Skin epidermis (tissue), 12 donors: ENCODE results near the gene ZNF330.
A peak's percentile ranks its signal among the peaks of the same experiment; 100 is the strongest.
"Not testable (repeated sequence)": the region's sequence is repeated elsewhere in the genome, so short reads cannot be mapped to it uniquely, and the experiment has no call there.

Source experiments
- H3K27ac ChIP-seq, 21 experiments: fragments of 200-600 bp; sonication (generic) in 11 of 21; one replicate each; pipeline ENCODE4 v1.5.0; 2020; ENCODE audit warnings: mild to moderate bottlenecking in 3 of 21, inconsistent platforms in 2 of 21, moderate library complexity in 2 of 21
- H3K4me3 ChIP-seq, 7 experiments: fragments of 200-600 bp; sonication (generic) in 2 of 7; one replicate each; pipeline ENCODE4 v1.5.0; 2020; ENCODE audit warnings: inconsistent platforms in 2 of 7, mild to moderate bottlenecking in 2 of 7, moderate library complexity in 1 of 7

ZNF330 gene

DNA sequence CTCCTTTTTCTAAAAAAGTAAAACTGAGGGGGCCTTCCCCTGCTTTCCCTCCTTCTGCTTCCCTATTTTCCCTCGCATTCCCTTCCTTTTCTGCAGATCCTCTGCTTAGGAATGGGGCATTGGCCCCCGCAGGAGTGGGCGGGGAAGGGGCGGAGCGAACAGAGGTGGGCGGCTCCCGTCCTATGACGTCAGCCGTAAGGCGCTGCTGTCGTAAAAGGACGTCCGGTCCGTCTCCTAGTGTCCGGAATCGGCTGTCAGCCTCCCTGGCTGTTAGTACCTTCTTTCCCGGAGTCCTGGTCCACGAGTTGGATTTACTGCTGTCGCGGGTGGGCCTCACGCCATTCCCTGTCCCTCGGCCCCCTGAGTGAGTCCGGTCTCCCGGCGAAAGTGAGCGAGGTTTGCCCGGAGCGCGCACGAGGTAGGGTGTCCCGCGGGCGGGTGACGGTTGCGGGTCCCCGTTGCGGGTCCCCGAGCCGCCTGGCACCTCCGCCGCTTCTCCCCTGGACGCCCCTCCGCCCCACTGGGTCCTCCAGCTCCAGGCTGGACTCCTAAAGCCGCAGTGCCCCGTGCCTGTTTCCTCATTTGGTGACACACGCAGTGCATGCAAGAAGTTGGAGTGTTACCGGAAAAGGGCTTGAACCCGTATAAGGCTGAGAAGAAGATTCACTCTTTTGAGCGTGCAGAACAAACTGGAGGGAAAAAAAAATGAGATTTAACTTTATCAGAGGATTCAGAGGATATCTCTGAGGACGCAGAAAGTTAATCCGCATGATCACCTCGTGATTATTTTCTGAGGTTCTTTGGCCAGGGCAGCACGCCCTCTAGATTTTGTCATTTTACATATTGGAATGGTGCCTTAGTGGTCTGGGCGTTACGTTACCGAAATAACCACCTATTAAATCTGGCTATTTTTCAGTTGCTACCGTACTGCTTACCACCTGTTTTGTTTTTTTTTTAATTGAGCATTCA is at the start of gene ZNF330:
ZNF330 (plus strand) TSS at position 205 of the 969 bp plus-strand sequence. CDS start 1,477 bp downstream, outside the sequence.
- peak within 1 kb of the TSS; percentile 69 to 100 (median 96) for H3K27ac ChIP-seq
- peak within 1 kb of the TSS; percentile 83 to 99 (median 95) for H3K4me3 ChIP-seq

DNA sequence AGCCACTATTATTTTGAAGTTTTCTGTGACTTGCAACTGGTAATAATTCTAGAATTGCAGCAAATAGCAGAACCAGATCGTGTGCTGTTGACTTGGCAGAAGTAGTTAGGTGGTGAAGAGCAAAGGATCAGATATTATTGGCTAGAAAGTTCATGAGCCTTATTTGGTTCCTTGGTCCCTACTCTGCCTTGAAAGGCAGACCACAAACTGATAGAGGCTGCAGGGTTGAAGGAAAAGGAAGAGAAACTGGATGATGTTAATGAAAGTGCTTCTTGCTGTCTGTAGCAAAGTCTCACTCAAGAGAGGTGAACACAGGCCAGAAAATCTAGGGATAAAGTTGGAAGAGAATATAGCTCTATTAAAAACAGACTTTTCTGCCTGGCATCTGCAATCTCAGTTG is 46.2 kb upstream of the ZNF330 start:
- Histone ChIP-seq H3K4me3 (no peak overlapping the region), H3K27ac (no peak overlapping the region)

DNA sequence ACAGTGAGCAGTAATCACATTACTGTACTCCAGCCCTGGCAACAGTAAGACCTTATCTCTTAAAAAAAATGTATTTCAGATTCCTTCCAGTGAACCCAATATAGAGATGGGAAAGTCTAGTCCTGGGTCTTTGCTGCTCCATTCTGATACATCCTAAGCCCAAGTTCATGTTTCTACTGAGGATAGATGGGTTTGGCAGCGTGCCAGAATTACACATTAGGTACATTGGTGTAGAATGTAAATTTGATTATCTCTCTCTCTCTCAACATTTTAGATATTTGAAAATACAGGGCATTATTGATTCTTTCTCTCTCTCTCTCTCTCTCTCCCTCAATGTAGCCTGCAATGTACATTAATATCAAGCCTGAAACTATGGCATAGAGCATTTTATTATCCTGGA is 43.5 kb upstream of the ZNF330 start:
- no peak overlapping the region for H3K27ac ChIP-seq
- H3K4me3 ChIP-seq = no peak overlapping the region

DNA sequence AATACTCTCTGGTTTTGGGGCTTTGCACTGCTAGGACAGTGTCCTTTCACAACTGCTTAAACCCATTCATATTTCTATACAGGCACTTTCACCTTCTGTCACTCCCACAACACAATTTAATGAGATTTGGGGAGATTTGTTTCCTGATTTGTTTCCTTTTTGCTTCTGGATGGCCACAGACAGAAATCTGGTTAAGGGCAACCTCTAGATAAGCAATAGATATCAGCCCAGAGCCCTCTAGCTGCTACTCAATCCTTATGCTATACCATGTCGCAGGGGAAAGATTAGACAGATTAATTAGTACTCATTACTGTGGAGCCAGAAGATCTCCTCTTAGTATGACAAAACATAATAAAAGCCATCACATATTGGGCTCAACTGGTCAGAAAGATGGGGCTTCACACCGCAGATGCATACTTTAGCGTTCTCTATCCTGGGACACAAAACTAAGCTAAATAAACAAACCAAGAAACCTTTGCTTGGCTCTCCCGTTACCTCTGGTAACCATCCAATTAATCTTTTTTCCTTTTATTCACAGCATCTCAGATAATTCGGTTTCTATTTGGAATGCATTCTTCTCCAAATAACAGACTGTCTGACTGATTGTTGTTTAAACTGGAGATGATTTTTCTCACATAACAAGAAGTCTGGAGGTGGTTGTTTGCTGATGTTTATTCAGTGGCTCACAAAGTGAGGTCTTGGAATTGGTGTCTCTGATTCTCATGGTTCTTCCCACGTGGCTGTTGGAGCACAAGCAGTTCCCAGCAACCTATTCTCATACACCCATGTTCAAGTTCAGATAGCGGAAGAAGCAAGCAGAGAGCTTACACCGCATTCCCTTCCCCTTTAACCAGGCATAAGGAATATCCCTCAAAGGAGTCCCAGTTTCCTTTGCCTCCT is 41.0 kb upstream of the ZNF330 start:
- no peak overlapping the region for H3K27ac ChIP-seq
- H3K4me3 ChIP-seq = no peak overlapping the region

DNA sequence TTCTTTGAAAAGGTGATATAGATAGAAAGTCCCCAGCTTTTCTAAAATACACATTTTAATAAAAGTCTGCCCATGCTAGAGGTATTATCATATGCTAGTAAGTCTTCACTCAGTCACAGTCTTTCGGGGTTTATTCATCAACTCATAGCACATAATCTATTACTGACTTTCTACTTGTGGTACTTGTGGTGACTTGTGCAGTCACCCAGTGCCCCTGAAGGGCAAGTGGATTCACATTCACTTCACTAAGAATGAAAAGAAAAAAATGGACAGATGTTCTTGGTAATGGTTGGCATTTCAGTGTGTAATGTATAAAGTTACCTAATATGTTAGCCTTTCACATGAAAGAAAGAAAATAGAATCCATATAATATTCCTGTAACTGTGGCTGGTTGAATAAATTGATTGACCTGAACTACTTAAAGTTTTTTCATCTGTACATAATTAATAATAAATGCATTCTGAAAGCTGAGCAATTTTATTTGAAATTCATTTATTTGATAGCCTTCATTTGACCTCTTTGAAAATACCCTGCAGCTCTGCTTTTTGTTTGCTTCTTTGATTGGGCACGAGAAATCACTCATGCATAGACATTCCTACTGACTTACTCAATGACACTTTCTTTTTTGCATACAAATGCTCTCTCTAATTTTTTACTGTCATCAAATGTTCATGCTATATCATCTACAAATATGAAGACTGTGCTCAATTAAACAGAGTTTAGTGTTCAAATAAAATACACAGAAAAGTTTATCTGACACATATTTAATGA is 39.5 kb upstream of the ZNF330 start:
- H3K27ac ChIP-seq = no peak overlapping the region
- H3K4me3 ChIP-seq = no peak overlapping the region

DNA sequence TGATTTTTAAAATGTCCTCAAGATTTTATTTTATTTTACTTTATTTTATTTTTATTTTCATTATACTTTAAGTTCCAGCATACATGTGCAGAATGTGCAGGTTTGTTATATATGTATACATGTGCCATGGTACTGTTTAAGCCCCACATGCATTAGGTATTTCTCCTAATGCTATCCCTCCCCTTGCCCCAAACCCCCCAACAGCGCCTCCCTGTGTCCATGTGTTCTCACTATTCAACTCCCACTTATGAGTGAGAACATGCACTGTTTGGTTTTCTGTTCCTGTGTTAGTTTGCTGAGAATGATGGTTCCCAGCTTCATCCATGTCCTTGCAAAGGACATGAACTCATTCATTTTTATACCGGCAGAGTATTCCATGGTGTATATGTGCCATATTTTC is 37.2 kb upstream of the ZNF330 start:
- not testable (repeated sequence) for H3K4me3 ChIP-seq, H3K27ac ChIP-seq

DNA sequence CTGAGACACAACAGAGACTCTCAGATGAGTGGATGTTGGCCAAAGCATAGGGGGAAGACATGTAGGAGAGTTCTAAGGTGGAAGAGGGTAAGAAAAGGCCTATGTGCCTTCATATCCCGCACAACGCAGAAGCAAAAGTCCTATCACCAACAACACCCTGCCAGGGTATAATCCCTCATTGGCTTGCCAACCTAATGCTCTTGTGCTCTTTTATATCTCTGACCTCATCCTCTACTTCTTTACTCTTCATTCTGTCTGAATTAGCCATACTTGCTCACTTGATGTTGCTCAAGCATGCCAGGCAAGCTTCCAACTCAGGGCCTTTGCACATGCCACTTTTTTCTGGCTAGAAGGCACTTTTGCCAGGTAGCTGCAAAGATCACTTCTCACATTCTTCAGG is 28.1 kb upstream of the ZNF330 start:
- Histone ChIP-seq H3K4me3 (no peak overlapping the region), H3K27ac (no peak overlapping the region)

DNA sequence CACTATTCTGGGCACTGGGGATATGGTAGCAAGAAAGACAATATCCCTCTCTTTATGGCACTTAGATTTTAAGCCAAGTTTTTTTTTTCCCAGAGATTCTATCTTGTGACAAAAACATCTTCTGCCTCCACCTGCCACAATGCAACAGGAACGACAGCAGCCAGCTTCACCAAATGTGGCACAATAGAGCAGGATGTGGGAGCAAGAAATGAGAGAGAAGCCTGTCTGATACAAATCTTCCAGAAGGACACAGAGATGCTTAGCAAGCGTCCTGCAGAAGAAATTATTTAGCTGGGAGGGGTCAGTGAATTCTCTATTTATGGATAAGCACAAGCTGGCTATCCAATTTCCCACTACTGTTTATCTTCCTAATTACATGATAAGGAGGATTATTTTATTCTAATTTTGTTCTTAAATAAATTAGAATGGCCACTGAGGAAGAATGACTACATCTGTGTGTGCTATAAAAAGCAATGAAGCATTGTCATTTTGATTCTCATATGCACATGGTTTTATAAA is 27.1 kb upstream of the ZNF330 start:
- no peak overlapping the region for H3K27ac ChIP-seq

DNA sequence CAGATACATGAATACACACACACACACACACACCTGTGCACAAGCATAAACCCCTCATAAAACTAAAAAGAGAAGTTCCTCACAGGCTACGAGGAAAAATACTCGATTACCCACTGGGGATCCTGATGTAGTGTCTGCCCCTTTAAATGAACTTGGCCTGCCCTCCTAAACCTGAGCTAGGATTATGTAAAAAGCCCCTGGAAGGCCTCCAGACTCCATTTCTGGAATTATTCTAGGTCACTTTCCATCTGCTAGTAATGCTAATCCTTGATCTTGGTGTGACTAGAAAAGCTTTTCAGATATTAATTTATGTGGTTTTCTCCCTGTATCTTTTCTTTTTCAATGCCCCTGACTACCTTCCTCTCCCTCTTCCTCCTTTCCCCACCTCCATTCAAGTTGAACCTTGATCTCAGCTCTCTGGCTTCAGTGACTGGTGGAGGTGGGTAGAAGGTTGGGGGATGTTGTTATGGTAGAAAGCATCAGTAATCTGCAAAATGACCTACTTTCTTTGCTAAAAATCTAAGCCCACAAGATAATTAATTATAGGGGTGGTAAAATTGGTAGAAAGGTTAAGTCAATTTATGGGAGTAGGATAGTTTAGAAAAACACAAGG is 25.5 kb upstream of the ZNF330 start:
- Histone ChIP-seq H3K27ac (no peak overlapping the region), H3K4me3 (no peak overlapping the region)

More for the DNA sequence above, 27.1 kb upstream of the ZNF330 start:
- H3K4me3 ChIP-seq = no peak overlapping the region

DNA sequence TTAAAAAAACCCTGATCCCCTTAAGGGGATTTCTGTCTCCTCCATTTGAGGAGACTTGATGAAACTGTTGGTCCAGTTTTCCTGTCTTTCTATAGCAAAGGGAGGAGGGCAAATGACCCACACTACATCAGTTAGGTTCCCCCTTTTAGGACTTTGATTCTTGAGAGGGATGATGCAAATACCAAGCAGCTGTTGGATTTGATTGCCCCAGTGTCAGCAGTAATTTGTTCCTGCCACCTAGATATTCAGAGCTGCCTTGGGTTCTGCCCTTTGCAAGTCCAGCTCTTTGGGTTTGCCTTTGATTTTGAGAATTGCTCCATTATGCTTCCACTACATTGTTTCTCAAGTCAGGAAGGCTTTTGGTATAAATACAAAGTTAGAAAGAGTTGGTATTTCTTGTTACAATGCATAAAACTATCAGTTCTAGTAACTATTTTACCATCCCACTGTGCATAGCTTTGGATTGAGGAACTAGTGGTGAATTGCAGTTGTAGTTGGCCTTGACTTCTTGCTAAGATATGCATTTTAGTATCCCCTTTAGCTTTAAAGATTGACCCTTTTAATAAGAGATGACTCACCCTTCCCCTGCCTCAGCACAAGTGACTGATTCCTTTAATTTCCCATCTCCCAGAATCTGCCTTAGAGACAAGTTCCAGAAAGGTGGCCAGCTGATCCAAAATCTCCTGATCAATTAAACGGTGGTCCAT is 24.3 kb upstream of the ZNF330 start:
- Histone ChIP-seq H3K4me3 (no peak overlapping the region), H3K27ac (no peak overlapping the region)

DNA sequence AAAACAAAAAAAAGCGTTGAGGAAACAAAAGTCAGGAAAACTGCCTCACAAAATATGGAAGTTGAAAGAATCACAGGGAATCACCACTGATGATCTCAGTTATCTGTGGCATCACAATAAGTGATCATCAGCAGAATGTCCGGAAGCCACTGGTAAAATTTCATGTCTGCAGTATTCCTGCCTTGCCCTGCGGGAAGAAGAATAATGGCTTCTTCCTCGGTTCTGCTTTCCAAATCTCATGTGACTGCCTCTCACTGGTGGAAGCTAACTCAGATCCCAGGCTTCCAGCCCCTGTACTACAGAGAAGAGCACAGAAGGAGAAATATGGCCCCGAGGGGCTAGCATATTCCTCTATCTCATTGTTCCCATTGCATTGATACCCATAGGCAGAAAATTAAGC is 12.7 kb upstream of the ZNF330 start:
- no peak overlapping the region for H3K27ac ChIP-seq
- no peak overlapping the region for H3K4me3 ChIP-seq

DNA sequence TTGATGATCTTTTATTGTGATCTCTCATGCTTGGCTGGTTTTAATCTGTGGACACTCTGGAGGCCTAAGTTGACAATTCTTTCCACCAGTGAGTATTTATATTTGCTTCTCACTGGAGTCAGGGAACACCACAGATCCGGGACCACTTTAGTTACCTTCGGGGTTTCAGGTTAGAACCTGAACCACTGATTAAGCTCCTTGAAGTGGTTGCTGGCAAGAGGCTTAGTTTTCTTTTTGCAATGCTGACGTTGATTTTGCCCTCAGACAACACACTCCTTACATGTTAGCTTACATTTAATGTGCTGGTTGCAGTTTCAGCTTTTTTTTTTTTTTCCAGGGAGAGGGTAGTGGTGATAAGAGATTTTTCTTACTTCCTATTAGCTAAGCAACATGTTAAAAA is 10.5 kb upstream of the ZNF330 start:
- Histone ChIP-seq H3K4me3 (no peak overlapping the region), H3K27ac (no peak overlapping the region)

DNA sequence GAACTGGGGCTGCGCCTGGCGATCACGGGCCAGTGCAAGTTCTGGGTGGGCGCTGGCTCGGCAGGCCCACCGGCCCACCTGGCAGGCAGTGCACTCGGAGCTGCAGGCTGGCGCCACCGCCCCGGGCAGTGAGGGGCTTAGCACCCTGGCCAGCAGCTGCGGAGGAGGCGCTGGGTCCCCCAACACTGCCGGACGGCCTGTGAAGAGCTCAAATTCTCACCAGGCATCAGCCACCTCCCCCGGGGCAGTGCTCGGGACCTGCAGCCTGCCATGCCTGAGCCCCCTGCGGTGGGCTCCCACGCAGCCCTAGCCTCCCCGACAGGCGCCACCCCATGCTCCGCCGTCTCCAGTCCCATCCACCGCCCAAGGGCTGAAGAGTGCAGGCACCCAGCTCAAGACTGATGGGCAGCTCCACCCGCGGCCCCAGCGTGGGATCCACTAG is 7.1 kb upstream of the ZNF330 start:
- H3K4me3 ChIP-seq = no peak overlapping the region
- no peak overlapping the region for H3K27ac ChIP-seq

DNA sequence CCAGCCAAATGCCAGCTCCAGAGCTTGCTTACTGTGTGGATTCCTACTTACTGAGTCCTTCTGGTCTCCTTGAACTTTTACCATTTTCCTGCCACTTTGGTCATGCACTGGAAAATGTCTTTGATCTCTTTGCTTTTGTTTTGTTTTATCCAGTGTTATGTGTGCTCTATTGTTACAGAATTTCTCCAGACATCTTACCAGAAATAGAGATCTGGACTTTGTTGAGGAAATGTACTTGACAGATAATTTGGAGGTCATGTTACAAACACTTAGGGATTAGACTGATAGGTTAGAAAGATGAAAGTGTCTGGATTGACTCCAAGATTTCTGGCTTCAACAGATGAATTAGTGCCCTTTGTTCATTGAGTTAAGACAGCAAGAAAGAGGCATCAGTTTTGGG is 5.7 kb upstream of the ZNF330 start:
- Histone ChIP-seq H3K27ac (no peak overlapping the region), H3K4me3 (no peak overlapping the region)

DNA sequence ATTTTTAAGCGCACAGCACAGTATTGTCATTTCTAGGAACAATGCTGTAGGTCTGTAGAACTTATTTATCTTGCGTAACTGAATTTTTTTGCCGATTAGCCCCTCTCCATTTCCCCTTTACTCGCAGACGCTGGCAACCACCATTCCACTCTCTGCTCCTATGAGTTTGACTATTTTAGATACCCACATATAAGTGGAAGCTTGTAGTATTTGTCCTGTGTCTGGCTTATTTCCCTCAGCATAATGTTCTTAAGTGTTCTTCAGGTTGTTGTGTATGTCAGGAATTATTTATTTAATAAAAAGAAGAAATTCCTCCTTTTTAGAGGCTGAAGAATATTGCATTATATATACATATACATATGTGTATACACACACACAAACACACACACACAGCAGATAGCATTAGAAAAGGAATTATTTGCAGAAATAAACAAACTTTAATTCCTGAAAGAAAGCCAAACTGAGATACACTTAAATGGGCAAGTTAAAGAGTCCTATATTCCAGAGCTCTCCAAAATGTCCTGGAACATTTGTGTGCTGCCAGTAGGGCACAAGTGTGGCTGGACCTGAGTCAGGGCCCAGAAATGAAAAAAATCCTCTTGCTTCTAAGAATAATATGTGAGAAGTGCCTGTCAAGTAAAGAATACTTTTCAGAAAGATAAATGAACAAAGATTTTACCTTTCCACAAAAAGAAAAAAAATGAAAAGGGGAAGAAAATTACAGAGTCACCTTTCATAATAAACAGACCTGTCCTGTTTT is 4.5 kb upstream of the ZNF330 start:
- Histone ChIP-seq H3K27ac (no peak overlapping the region), H3K4me3 (no peak overlapping the region)

DNA sequence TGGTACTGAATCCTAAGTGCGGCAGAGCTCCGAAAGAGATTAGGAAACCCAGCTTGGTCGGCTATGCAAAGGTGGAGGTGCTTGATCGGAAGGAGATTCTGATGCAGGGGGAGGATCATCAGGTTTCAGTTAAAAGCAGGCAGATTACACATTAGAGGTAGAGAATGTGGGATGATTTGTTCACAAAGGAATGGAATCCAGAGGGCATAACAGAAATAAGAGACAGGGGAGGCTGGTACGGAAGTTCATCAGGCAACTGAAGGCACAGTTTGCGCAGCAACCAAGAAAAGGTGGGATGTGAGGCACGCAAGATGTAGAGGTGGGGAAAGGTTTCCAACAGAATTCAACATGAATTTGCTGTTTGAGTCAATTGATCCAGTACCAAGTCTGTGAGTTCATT is 424 bp upstream of the ZNF330 start:
- peak overlapping the region in 5 of 7 experiments; percentile 83 to 98 (median 94) for H3K4me3 ChIP-seq
- peak overlapping the region in 15 of 21 experiments; percentile 93 to 100 (median 96) for H3K27ac ChIP-seq

DNA sequence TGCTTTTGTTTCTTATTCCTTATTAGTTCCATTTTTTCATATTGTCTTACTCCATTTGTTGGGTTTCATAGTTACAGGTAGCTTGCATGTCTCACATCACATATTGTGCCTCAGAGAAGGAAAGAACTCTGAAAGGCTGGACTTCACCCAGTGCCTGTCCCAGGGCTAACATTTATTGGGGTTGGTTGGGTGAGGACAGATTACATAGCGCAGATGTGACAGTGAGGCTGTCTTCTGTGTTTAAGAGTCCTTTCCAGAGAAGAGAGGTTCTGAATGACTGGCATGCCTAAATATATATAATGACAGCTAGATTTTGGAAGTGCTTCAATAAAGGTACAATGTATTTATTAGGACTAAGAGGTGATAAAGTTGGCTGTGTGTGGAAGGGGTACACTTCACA is 2.7 kb downstream of the ZNF330 start:
- no peak overlapping the region for H3K27ac ChIP-seq
- no peak overlapping the region for H3K4me3 ChIP-seq

DNA sequence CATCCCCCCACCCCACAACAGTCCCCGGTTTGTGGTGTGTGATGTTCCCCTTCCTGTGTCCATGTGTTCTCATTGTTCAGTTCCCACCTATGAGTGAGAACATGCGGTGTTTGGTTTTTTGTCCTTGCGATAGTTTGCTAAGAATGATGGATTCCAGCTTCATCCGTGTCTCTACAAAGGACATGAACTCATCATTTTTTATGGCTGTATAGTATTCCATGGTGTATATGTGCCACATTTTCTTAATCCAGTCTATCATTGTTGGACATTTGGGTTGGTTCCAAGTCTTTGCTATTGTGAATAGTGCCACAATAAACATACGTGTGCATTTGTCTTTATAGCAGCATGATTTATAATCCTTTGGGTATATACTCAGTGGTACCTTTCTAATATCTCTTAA is 6.6 kb downstream of the ZNF330 start:
- not testable (repeated sequence) for H3K27ac ChIP-seq, H3K4me3 ChIP-seq
